ENCODE measurements around the gene NAA15.
"Not testable (repeated sequence)": the region's sequence is repeated elsewhere in the genome, so short reads cannot be mapped to it uniquely, and the experiment has no call there.

NAA15 gene

GRCh38 chr4:139451997-139452396, 150.7 kb downstream of the NAA15 start:
- DNase-seq (ENCODE audit: low read depth) = no peak

- no peak for DNase-seq (ENCODE audit: low read depth)
These were observed 151.7 kb downstream of the NAA15 start for GRCh38 chr4:139453041-139453370.

- DNase-seq (ENCODE audit: low read depth) = peak; percentile 99
These were observed 152.2 kb downstream of the NAA15 start for GRCh38 chr4:139453371-139454110.

- peak; percentile 92 for DNase-seq (ENCODE audit: low read depth)
These were observed 153.1 kb downstream of the NAA15 start, which contains the start of gene RAB33B for GRCh38 chr4:139454111-139455045. Gene RAB33B (plus strand): TSS chr4:139454121. CDS start chr4:139454196, 75 bp downstream.

- DNase-seq (ENCODE audit: low read depth) = no peak
These were observed 153.8 kb downstream of the NAA15 start for GRCh38 chr4:139455126-139455538.

GRCh38 chr4:139457318-139457717, 156.0 kb downstream of the NAA15 start:
- DNase-seq (ENCODE audit: low read depth) = no peak

- no peak for DNase-seq (ENCODE audit: low read depth)
These were observed 157.2 kb downstream of the NAA15 start for GRCh38 chr4:139458543-139458942.

GRCh38 chr4:139458999-139459398, 157.7 kb downstream of the NAA15 start:
- peak; percentile 42 for DNase-seq (ENCODE audit: low read depth)

- no peak for DNase-seq (ENCODE audit: low read depth)
These were observed 159.3 kb downstream of the NAA15 start for GRCh38 chr4:139460565-139460964.

GRCh38 chr4:139461022-139461628, 159.8 kb downstream of the NAA15 start:
- DNase-seq (ENCODE audit: low read depth) = peak; percentile 15

- not testable (repeated sequence) for DNase-seq (ENCODE audit: low read depth)
These were observed 163.2 kb downstream of the NAA15 start for GRCh38 chr4:139464512-139464911.

- DNase-seq (ENCODE audit: low read depth) = no peak
These were observed 164.6 kb downstream of the NAA15 start for GRCh38 chr4:139465922-139466321.

- not testable (repeated sequence) for DNase-seq (ENCODE audit: low read depth)
These were observed 167.5 kb downstream of the NAA15 start for GRCh38 chr4:139468756-139469155.

- DNase-seq (ENCODE audit: low read depth) = peak; percentile 9
These were observed 167.9 kb downstream of the NAA15 start for GRCh38 chr4:139469216-139469615.
